Midbrain (tissue), 1 donor: ENCODE results near the gene YEATS2.
"Not testable (repeated sequence)": the region's sequence is repeated elsewhere in the genome, so short reads cannot be mapped to it uniquely, and the experiment has no call there.

Source experiments
- DNase-seq: peaks from one replicate; lab custom pipeline; 2025; lab: John Stamatoyannopoulos, UW

The YEATS2 gene

DNA sequence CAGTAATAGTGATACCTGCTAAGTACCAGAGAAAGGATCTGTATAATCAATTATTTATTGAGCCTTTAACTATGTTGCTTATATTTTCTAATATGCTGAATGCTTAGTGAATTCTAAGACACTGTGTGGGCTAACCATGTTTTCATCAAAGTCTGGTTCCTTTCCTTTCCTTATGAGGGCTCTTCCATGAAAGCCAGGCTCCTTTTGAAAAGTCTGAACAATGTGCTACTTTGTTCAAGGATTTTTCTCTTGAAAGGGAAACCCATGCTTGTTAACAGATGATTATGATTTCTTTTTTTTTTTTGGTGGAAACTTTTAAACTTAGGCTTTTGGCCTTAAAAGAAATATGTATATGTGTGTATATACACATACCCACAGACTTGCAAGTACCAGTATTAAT, 17.0 kb downstream of the YEATS2 start:
- DNase-seq, result no peak

DNA sequence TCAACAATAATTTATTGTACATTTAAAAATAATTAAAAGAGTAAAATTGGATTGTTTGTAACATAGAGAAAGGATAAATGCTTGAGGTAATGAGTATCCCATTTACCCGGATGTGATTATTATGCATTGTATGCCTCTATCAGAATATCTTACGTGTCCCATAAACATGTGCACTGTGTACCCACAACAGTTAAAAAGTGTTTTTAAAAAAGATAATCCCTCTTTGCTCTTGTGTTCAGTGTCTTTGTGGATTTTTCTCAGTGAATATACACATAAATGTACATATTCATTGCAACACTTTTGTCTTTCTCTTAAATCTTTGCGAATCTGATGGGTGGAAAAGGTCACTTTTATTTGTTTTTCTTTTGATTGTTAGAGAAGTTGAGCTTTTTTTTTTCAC, 20.4 kb downstream of the YEATS2 start:
- no peak for DNase-seq

DNA sequence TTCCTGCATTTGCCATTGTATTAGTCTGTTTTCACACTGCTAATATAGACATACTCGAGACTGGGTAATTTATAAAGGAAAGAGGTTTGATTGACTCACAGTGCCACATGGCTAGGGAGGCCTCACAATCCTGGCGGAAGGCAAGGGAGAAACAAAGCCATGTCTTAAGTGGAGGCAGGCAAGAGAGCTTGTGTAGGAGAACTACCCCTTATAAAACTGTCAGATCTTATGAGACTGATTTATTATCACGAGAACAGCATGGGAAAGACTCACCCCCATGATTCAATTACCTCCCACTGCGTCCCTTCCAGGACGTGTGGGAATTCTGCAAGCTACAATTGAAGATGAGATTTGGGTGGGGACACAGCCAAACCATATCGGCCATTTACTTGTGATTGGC, 27.8 kb downstream of the YEATS2 start:
- no peak for DNase-seq

DNA sequence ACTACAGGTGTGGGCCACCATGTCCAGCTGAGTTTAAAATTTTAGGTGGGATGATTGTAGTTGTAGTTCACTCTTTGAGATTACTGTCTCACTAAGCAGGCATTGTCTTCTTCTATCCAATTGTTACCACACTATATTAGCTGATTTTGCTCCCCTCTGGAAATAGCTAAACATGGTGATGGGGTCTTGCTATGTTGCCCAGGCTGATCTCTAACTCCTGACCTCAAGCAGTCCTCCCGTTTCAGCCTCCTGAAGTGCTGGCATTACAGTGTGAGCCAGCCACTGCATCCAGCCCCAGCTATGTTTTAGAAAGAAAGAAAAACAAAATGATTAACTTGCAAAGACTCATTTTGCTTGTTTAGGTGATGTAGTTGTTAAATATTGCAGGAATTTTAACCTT, 30.6 kb downstream of the YEATS2 start:
- DNase-seq, result no peak

DNA sequence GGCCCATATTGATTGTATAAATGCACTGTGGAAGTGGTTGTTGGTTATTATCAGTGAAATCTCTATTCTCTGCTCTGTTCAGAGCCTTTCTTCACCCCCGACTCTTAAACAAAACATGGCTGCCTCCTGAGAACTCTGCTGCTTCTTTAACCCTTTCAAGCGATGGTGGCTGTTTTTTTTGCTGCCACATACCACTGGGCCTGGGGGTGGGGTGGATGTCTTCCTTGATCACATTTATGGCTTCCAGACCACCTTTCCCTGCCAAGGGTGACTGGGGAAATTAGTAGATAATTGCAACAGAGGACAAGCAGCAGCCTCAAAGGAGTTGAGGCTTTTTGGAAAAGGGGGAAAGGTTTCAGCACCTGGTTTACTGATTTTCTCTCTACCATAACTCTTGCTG, 32.8 kb downstream of the YEATS2 start:
- DNase-seq, result no peak

DNA sequence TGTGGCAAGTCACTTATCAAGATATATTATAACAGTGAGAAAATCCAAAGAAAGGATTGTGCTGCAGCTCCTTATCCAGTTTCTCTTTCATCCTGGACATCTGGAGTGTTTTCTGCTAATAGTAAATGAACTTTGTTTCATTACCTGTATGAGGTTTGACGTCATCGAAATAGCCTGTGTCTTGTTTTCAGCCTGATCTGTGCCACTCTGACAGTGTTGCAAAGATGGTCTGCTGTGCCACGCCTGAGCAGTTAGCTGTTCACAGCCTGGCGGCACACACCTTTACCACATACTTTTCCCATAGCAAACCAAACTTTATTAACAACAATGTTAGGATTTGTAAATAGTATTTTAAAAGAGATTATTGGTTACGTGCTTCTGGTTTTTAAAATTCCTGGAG, 34.0 kb downstream of the YEATS2 start:
- no peak for DNase-seq

DNA sequence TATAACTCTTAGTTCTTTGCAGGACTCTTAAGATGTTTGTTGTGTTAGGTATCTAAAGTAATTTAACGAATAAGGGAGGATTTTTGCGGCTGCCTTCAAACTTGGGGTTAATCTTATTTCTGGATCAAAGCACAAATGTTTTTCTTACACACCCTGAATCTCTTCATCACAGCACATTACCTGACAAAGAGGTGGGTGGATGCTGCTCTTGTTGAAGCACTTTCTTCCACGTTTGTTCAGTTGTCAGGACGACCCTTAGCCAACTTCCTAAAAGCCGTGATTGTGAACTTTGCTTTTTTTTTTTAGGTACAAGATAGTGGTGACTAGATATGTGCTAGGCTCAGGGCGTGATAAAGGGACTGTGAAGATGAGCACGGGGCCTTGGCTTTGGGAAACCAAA, 36.0 kb downstream of the YEATS2 start:
- DNase-seq, result no peak

DNA sequence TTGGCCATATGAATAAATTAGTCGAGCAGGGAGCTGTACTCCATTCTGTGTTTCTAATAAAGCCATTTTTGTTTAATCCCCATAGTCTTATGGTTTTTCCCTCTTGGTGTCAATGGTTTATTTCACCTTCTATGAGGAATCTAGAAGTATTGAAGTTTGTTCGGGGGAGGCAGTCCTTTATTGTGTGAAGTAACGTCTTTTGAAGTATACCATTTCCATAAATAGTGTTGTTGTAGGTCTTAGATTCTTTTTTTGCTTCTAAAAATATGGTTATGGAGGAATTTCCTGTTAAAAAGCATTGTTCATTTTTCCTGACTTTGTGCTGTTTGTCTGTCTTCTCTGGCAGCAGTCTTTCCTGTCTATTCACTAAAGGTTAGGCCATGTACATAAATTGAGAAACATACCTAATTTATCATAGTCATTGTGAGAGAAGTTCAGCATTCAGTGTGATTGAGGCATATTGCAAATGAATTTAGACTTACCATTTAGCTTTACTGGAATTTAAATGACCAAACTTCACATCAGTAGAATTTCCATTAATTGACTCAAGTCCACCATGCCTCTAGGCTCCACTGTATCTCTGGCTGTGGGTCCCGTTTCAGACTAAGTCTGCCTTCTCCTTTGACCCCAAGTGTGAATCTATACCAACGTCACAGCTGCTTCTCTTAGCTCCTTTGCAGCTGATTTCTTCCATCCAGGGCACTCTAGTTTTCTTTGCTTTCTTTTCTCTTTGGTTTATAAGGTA, 37.3 kb downstream of the YEATS2 start:
- no peak for DNase-seq

DNA sequence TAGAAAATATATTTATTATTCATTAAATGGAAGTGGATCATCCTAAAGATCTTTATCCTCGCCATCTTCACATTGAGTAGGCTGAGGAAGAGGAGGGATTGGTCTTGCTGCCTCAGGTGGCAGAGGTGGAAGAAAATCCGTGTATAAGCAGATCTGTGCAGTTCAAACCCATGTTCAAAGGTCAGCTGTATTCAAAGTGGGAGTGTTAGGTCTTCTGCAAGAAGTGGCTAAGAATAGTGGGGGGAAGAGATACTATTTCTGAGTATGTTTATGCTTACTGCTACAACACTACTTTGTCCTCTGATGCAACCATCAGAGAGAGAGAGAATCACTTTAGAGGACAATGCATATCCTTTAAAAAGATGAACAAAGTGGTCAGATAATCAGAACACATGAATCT, 39.5 kb downstream of the YEATS2 start:
- DNase-seq, result no peak

DNA sequence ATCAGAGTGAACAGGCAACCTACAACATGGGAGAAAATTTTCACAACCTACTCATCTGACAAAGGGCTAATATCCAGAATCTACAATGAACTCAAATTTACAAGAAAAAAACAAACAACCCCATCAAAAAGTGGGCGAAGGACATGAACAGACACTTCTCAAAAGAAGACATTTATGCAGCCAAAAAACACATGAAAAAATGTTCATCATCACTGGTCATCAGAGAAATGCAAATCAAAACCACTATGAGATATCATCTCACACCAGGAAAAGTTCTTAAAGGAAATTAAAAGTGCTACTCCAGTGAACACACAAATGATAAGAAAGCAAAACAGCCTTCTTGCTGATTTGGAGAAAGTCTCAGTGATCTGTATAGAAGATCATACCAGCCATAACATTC, 42.6 kb downstream of the YEATS2 start:
- not testable (repeated sequence) for DNase-seq

DNA sequence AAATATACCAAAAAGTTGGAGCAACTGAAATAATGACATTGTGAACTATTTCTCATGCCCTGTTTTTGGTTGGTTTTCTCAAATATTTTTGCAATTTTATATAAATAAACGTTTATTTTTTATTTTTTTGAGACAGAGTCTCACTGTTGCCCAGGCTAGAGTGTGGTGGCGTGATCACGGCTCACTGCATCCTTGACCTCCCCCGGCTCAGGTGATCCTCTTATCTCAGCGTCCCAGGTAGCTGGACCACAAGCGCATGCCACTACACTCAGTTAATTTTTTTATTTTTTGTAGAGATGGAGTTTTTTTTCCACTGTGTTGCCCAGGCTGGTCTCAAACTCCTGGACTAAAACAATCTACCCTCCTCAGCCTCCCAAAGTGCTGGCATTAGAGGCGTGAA, 45.6 kb downstream of the YEATS2 start:
- DNase-seq, result no peak

DNA sequence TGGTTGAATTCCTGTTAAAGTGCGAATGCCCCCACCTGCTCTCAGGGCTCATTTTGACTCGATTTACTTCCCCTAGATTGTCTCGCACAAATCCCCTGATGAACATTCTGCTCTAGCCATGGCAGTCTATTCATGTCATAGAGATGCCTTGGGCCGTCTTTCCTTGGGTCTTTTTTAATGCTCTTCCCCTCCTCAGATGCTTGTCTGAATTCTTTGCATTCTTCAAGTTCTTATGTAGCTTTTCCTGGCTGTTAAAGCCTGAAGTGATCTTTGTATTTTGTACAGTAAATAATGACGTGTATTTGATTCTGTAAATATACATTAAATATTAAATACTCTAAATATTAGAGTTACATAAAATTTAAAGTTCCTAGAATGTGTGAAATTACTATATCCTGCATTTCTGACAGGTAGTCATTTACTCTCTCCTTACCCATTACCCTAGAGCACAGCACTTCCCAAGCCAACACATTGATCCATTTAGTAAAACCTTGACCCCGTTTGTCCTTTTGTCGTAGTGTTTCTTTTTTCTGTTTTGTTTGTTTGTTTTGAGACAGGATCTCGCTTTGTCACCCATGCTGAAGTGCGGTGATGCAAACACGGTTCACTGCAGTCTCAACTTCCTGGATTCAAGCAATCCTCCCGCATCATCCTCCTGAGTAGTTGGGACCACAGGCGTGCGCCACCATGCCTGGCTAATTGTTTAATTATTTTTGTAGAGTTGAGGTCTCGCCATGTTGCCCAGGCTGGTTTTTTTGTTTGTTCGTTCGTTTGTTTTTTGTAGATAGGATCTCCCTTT, 47.9 kb downstream of the YEATS2 start:
- DNase-seq, result no peak

DNA sequence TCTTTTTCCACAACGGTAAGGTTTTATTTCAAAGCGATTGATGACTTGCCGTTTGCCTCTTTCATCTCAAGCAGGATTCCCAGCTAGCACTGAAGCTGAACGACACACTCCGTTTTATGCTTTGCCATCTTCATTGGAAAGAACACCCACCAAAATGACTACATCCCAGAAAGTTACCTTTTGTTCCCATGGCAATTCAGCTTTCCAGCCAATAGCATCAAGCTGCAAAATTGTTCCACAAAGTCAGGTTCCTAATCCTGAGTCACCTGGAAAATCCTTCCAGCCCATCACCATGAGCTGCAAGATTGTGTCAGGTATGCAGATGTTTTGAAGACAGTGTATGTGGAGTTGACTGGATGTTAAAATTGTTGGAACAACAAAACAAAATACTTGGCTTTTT, 56.5 kb downstream of the YEATS2 start:
- DNase-seq, result no peak

DNA sequence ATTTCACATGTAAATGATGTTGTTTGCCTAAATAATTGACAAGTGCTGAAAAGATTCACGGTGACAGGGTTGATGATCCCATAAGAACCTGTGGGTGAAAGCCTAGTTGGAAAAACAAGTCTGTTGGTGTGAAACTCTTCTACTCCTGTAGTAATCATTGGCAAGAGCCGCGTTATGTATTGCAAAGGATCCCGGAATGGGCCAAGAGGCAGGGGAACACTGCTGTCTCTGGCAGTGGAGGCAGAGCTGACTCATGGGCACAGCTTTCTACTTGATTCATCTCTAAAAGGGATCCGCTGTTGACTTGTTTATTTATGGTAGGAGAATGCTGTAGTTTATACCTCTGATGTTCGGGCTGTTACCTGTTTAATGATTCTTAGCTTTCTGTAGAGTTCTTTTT, 64.7 kb downstream of the YEATS2 start:
- no peak for DNase-seq

DNA sequence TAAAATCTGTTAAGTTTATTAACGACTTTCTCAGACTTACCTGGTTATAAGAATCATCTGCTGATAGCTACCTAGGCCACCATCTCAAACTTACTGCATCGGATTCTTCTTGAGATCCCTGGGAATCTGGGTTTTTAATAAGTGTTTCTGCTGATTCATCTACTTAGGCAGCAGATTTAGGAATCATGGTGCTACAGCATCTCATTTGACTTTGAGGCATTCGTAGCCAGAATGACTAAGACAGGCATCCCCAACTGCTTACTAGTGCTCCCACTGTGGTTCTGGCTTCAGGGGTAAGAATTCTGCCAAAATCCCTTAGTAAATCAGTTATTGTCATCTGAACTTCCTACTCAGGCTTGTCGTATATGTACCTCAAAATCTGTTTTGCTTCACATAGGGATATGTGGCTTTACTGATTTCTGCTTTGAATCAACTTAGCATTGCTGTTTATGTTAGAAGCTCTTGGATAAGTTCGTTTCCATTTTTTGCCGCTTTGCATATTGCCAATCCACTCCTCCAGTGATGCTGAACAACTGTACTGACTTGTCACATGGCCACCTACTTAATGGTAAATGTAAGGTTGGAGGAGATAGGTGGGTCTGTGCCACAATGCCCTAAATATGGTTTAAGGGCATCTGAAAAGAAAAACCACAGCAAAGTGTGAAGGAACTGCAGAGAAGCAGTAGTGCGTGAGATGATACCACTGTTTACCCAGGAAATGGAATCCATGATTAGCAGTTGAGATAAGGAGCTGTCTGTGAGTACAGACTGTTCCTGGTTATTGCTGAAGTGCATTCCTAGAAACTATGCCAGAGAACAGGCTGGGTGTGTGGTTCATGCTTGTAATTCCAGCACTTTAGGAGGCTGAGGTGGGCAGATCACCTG, 67.5 kb downstream of the YEATS2 start:
- DNase-seq, result no peak

DNA sequence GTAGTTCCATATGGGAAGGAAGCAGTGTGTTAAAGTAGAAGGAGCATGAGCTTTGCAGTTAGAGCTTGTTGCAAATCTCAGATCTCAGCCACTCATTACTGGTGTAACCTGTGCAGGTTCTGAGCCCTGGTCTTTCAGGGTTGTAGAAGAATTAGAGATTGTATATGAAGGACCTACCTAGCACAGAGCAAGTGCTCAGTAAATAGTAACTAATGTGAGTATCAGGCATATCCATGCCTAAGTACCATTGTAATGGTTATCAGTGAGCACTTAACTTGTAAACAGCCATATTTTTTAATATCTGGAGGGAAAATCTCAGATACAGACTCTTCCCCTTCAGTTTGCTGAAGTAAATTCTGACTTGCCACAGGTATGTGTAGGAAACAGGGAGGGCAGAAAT, 68.5 kb downstream of the YEATS2 start:
- DNase-seq, result no peak

DNA sequence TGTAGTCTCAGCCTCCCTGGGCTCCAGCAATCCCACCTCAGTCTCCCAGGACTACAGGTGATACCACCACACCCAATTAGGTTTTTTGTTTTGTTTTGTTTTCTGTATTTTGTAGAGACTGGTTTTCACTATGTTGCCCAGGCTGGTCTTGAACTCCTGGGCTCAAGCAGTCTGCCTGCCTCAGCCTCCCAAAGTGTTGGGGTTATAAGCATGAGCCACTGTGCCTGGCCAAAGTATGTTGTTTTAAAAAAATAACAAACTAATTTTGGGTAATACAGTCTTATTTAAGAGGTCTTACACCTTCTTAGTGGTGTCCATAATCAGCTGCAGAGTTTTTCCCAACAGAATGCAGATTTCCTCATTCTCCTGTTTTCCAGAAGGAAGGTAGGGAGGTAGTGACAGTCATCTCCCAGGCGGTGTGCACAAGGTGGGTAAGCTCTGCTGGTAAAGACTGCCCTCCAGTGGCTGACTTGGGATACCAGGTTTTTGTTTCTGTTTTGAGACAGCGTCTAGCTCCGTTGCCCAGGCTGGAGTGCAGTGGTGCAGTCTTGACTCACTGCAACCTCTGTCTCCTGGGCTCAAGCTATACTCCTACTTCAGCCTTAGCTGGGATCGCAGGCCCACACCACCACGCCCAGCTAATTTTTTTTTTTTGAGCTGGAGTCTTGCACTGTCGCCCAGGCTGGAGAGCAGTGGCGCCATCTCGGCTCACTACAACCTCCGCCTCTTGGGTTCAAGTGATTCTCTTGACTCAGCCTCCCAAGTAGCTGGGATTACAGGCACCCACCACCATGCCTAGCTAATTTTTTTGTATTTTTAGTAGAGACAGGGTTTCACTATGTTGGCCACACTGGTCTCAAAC, 69.4 kb downstream of the YEATS2 start:
- DNase-seq, result peak; percentile 73

DNA sequence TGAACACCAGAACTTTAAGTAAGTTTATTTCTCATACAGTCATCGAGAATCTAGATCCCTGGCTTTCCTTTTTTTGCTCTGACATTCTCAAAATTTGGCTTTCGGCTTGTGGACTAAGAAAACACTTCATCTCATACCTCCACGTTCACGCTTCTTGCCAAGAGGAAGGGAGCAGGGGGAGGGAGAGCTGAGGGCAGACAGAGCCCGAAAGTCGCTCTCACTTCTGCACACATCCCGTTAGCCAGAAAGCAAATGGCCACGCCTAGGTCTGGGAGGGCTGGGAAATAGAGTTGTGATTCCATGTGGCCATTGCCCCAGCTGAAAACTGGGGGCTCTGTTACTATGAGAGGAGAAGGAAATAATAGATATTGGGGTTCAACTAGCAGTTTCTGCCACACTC, 70.5 kb downstream of the YEATS2 start:
- DNase-seq, result no peak

DNA sequence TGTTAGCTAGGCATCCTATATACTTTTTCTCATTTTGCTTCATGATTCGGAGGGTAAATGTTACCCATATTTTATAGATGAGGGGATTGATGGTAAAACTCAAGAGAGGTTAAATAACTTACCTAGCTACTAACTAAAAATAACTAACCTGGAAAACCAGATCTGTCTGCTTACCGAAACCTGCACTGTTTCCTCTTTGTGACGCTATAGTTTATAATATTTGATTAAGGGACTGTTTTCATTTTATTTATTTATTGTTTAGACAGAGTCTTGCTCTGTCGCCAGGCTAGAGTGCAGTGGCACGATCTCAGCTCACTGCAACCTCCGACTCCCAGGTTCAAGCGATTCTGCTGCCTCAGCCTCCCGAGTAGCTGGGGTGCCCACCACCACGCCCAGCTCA, 71.9 kb downstream of the YEATS2 start:
- DNase-seq, result no peak

DNA sequence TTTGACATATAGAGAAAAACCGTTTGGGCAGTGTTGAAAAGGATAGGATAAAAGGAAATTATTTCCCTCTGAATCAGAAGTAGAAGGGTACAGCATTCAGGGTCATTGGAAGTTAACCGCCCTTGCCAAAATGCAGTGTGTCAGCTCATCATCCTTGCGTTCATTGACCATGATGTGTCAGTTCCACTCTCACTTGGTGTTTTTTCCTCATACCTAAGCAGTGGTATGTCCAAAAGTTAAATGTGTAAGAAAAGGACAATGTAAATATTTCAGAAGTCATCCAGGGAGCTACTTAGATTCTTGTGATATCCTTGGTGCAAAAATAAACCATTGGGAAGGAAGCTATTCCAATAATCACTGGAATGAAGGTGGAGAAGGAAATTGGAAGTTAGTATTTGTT, 77.0 kb downstream of the YEATS2 start:
- no peak for DNase-seq

DNA sequence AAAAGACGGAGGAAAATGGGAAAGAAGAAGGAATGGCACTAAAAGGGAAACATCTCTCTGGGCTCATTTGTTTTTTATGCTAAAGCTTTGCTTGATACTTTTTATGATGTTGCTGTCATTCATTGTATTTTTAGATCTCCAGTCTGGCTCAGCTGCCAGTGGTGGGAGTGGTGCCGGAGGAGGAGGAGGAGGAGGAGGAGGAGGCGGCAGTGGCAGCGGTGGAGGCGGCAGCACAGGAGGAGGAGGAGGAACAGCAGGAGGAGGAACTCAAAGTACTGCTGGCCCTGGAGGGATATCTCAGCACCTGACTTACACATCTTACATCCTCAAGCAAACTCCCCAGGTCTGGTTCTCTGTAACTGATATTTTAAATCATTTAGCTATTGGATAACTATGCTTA, 78.2 kb downstream of the YEATS2 start:
- peak; percentile 18 for DNase-seq

DNA sequence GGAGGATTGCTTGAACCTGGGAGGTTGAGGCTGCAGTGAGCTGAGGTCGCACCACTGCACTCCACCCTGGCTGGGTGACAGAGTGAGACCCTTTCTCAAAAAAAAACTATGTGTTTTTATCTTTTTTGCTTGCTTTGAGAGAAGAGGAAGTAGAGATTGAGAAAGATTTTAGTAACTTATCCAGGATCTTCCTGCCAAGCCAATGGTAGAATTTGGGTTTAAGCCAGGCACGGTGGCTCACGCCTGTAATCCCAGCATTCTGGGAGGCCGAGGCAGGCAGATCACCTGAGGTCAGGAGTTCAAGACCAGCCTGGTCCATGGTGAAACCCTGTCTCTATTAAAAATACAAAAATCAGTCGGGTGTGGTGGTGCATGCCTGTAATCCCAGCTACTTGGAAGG, 78.9 kb downstream of the YEATS2 start:
- not testable (repeated sequence) for DNase-seq
